Panc1 (cell line): Measurements from ENCODE around the gene OR10A3. TPM values are rescaled to one million over a fixed set of nuclear protein-coding genes. Genes with fewer than 3 reads are reported as not detected.

Experiments
- ATAC-seq: fragments of 200-7000 bp; cut with Tn5 transposase; 2 replicates; pipeline ENCODE4 v1.9.1; 2020; ENCODE audit warnings: mild to moderate bottlenecking, moderate library complexity
- BruUV-seq: library from RNA; stranded (reverse); fragments of 400-500 nt; replicated peaks from 2 replicates; lab custom pipeline; 2021; lab: Mats Ljungman, UMichigan
- CTCF ChIA-PET: fragments of 300-600 bp; sonication (Branson Sonifier 250); formaldehyde crosslinking; loops from one replicate; lab custom pipeline; 2022; ENCODE audit warnings: antibody characterized with exemption; lab: Charles Lee
- POLR2A ChIA-PET: fragments of 300-600 bp; sonication (Branson Sonifier 250); formaldehyde crosslinking; loops from one replicate; lab custom pipeline; 2022; ENCODE audit warnings: antibody characterized with exemption; lab: Charles Lee
- DNase-seq: peaks from one replicate; pipeline ENCODE4 v3.0.0-alpha.2; 2010; ENCODE audit warnings: low read depth, low spot score
- H3K27ac ChIP-seq: 2 replicates; pipeline ENCODE4 v1.5.1; 2011; ENCODE audit warnings: mild to moderate bottlenecking, low read length, inconsistent platforms
- H3K27me3 ChIP-seq: fragments of 200-500 bp; sonication (Bioruptor generic); 2 replicates; pipeline ENCODE4 v1.6.0; 2014; ENCODE audit warnings: low read length, inconsistent platforms; ENCODE audit not compliant: control insufficient read depth, insufficient read depth
- H3K36me3 ChIP-seq: fragments of 200-500 bp; sonication (Bioruptor generic); 2 replicates; pipeline ENCODE4 v1.5.1; 2014; ENCODE audit warnings: inconsistent platforms, mild to moderate bottlenecking, low read length, moderate library complexity; ENCODE audit not compliant: control insufficient read depth, insufficient read depth
- H3K4me1 ChIP-seq: 2 replicates; pipeline ENCODE4 v1.5.1; 2011; ENCODE audit warnings: inconsistent platforms, mild to moderate bottlenecking, low read length, moderate library complexity; ENCODE audit not compliant: control insufficient read depth, insufficient read depth
- H3K4me3 ChIP-seq, 2 experiments: 2 replicates each; pipeline ENCODE4 v1.5.1; 2011 to 2012; ENCODE audit warnings: low read depth in 2 of 2, low read length in 2 of 2, mild to moderate bottlenecking in 2 of 2, inconsistent platforms in 1 of 2, moderate library complexity in 1 of 2
- H3K9me3 ChIP-seq: fragments of 200-500 bp; sonication (Bioruptor generic); 2 replicates; pipeline ENCODE4 v1.5.1; 2014; ENCODE audit warnings: low read depth, mild to moderate bottlenecking, inconsistent platforms, low read length, moderate library complexity; ENCODE audit not compliant: control insufficient read depth, insufficient read depth
- CTCF ChIP-seq: fragments of 450-650 bp; IDR thresholded peaks from 2 replicates; pipeline ENCODE4 v1.5.1; 2017; ENCODE audit warnings: mild to moderate bottlenecking
- POLR2AphosphoS5 ChIP-seq: IDR thresholded peaks from 2 replicates; pipeline ENCODE4 v1.6.1; 2012; ENCODE audit warnings: mild to moderate bottlenecking, low read depth, low read length, moderate library complexity
- SIN3A ChIP-seq: IDR thresholded peaks from 2 replicates; pipeline ENCODE4 v1.6.1; 2012; ENCODE audit warnings: low read depth, mild to moderate bottlenecking, low read length, moderate library complexity, borderline replicate concordance; ENCODE audit not compliant: insufficient read depth
- TCF7L2 ChIP-seq: IDR thresholded peaks from 2 replicates; pipeline ENCODE4 v1.6.1; 2011; ENCODE audit warnings: mild to moderate bottlenecking, low read depth, low read length, inconsistent platforms
- in situ Hi-C: cut with HindIII; loops from 2 replicates; pipeline ENCODE4 v1.10.0; 2016; ENCODE audit warnings: low sequenced_read_pairs, low pct_unique_long_range_greater_than_20kb
- intact Hi-C: fragments of 100-400 bp; cut with micrococcal nuclease; formaldehyde crosslinking; loops from one replicate; pipeline ENCODE4 v1.10.0; 2022; ENCODE audit not compliant: unreplicated experiment
- total RNA-seq: library from RNA; stranded (reverse); gene quantifications from one replicate; pipeline ENCODE4 v1.2.1, GENCODE V29; 2021; ENCODE audit not compliant: unreplicated experiment
- TF ChIP-seq, protein P1 (sequence below), 2 experiments: IDR thresholded peaks; 2 replicates each; pipeline ENCODE4 v1.6.1; 2011 to 2012; ENCODE audit warnings: low read depth in 2 of 2, control low read depth in 1 of 2, low read length in 1 of 2, mild to moderate bottlenecking in 1 of 2, moderate library complexity in 1 of 2; ENCODE audit not compliant: insufficient read depth in 1 of 2

The OR10A3 gene
- total RNA-seq, 1 experiment from 2014 or later = not detected

- Histone ChIP-seq H3K27ac (no peak overlapping the region), H3K4me3 (no peak overlapping the region), H3K4me1 (no peaks in the 10 kb centered on the region), H3K9me3 (no peaks in the 10 kb centered on the region), H3K27me3 (no peaks in the 10 kb centered on the region; the same call in 1 of the 2 replicates), H3K36me3 (no peaks in the 10 kb centered on the region)
- intact Hi-C loops = no loop called here
- in situ Hi-C loops = no loop called here
- ChIA-PET CTCF (interaction anchor here (0.6 kb wide), 1 partner anchor 79 kb away, joined by 3 read pairs; no protein-coding TSS in a partner anchor), POLR2A (no interaction called here)
- ATAC-seq (no peak), DNase-seq (no peak)
- TF ChIP-seq TCF7L2 = no peak
- no peak for TF ChIP-seq POLR2AphosphoS5
- TF ChIP-seq SIN3A = no peak
- TF ChIP-seq, protein P1, sequence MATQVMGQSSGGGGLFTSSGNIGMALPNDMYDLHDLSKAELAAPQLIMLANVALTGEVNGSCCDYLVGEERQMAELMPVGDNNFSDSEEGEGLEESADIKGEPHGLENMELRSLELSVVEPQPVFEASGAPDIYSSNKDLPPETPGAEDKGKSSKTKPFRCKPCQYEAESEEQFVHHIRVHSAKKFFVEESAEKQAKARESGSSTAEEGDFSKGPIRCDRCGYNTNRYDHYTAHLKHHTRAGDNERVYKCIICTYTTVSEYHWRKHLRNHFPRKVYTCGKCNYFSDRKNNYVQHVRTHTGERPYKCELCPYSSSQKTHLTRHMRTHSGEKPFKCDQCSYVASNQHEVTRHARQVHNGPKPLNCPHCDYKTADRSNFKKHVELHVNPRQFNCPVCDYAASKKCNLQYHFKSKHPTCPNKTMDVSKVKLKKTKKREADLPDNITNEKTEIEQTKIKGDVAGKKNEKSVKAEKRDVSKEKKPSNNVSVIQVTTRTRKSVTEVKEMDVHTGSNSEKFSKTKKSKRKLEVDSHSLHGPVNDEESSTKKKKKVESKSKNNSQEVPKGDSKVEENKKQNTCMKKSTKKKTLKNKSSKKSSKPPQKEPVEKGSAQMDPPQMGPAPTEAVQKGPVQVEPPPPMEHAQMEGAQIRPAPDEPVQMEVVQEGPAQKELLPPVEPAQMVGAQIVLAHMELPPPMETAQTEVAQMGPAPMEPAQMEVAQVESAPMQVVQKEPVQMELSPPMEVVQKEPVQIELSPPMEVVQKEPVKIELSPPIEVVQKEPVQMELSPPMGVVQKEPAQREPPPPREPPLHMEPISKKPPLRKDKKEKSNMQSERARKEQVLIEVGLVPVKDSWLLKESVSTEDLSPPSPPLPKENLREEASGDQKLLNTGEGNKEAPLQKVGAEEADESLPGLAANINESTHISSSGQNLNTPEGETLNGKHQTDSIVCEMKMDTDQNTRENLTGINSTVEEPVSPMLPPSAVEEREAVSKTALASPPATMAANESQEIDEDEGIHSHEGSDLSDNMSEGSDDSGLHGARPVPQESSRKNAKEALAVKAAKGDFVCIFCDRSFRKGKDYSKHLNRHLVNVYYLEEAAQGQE (IDR thresholded peaks at IDR 0.05; ENCODE audit: insufficient read depth in 1 of 2, low read depth in 2 of 2, low read length in 1 of 2) = no peak
- TF ChIP-seq CTCF = no peak
- no TSS peak for BruUV-seq
Measured at GRCh38 chr11:7901319-7901854, 40.1 kb downstream of the OR10A3 start.

- DNase-seq = no peak
- ChIA-PET CTCF (interaction anchor here (0.6 kb wide), 1 partner anchor 79 kb away, joined by 3 read pairs; no protein-coding TSS in a partner anchor), POLR2A (no interaction called here)
- in situ Hi-C loops (no loop called here), intact Hi-C loops (no loop called here)
- BruUV-seq = no TSS peak
- Histone ChIP-seq H3K27me3 (no peaks in the 10 kb centered on the region; the same call in 1 of the 2 replicates), H3K36me3 (no peaks in the 10 kb centered on the region), H3K4me3 (no peak overlapping the region), H3K27ac (no peak overlapping the region), H3K9me3 (no peaks in the 10 kb centered on the region), H3K4me1 (no peaks in the 10 kb centered on the region)
- no peak for ATAC-seq
- TF ChIP-seq SIN3A (no peak), CTCF (no peak), POLR2AphosphoS5 (no peak), TCF7L2 (no peak)
- TF ChIP-seq, protein P1 (IDR thresholded peaks at IDR 0.05; ENCODE audit: insufficient read depth in 1 of 2, low read depth in 2 of 2, low read length in 1 of 2) = no peak
Measured at GRCh38 chr11:7900686-7901085, 40.8 kb downstream of the OR10A3 start.
